ENCODE measurements around the gene FSTL4.

Gene FSTL4

GRCh38 chr5:133382661-133383579 is 229.4 kb downstream of the FSTL4 start:
- no peak for DNase-seq

GRCh38 chr5:133381571-133382365 is 230.6 kb downstream of the FSTL4 start:
- DNase-seq, result no peak

DNA sequence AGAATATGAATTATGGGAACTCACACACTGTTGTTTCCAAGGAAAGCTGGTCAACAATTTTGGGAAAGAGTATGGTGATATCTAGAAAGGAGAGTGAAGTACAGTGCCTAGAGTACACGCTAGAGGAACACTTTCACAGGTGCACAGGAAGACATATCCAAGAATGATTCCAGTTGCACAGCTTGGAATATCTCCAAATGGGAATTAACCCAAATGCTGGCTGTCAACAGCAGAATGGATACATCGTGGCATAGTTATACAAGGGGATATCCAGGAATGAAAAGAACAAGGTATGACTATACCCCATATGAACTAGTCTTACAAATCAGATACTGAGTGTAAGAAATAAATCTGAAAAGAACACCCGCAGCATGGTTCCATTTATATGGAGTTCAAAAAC is 231.3 kb downstream of the FSTL4 start:
- no peak for DNase-seq

- no peak for DNase-seq
Measured at GRCh38 chr5:133377736-133378135, 234.6 kb downstream of the FSTL4 start.

DNA sequence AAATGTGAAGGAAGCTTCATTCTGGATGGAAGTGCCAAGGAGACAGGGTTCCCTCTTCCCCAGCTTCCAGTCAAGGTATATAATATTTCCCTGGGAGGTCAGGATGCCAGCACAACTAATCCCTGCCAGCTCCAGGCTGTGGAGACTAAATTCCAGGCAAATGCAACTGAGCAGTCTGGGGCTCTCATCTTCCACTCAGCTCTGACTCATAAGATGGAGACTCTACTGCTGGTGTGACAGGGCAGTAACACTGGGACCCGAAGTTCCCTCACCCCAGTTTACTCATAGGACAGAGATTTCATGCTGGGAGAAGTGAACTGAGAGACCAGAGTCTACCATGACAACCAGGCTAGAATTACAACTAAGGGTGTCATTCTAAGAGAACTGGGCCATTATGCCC is 235.4 kb downstream of the FSTL4 start:
- DNase-seq, result no peak

DNA sequence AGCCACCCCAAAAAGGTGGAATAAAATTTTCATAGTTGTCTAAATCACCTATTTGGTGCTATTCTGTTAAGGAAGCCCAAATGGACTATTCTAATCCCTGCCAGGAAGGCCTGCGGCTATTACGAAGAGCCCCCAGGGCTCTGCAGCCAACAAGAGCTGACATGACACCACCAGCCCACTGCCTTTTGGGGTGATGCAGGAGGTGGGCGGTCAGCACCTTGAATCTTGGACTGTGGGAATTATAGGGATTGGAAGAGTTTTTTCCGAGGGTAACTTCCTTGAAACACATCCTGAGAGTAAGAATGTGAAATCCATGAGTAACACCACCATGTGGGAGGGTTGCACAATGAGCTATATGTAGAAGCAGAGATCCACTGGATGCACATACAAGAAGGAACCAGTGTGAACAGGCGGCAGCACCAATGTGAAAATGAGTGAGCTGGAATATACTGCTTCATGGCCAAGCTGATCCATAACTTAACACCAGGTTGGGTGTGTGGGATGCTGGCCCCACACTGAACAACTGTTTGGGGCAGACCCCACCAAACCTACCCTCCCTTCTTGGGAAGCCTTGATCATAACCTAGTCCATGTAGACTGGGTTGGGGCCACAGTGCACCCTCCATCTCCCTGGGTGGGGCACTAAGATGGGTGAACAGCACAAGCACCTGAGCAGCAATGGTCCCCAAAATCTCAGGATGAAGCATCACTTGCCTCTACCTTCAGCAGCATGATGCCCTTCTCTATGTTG is 239.0 kb downstream of the FSTL4 start:
- DNase-seq, result no peak

- no peak for DNase-seq
Measured at GRCh38 chr5:133372293-133372937, 239.9 kb downstream of the FSTL4 start.

GRCh38 chr5:133371371-133372155 is 240.8 kb downstream of the FSTL4 start:
- DNase-seq, result no peak

DNA sequence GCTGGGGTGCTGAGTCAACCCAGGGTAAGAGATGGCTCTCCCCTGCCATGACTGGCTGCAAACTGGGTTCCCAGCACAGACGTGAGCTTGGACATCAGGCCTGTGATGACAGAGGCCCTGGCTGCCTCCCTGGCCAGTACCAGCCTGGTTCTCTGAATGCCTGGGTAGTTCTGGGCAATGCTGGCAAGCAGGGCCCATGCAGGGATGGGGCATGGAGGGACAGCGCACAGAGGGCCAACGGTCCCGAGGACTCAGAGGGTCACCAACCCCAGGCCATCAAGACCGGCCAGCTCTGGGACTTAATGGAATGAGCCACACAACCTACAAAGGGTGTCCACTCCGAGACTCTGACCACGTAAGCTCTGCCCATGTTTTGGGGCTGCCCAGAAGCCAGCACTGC is 241.4 kb downstream of the FSTL4 start:
- no peak for DNase-seq

DNA sequence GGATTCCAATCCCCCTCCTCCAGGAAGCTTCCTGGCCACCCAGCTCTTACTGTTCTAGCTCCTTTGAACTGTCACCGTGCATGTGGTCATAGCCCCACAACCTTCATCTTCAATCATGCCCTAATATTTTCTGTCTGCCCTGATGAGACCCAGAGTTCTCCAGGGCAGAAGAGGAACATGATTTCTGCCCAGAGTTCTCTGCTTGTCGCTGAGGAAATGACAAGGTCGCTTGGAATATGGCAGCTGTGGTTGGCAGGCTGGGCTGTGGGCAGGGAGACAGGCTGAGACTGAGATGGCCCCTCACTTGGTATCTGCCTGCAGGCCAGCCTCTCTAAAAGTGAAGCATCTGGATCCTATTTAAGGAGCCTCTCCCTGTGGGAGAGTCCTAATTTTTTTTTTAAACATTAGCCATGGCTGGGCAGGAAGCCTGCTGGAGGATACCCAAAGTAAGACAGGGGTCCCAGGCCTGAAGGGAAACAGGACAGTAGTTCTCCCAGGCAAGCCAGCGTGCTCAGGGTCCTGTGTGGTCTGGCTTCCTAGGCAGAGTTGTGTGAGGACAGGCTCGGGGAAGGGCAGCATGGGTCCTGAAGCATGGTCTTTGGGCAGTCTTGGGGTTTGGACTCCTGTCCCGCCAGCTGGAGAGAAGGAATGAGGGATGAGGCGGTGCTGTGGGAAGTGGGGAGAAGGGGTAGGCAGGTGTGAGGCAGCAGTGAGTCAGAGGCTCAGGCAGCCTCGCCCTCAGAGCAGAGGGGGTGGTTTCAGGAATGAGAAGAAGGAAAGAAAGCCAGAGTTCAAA is 242.1 kb downstream of the FSTL4 start:
- DNase-seq, result no peak

DNA sequence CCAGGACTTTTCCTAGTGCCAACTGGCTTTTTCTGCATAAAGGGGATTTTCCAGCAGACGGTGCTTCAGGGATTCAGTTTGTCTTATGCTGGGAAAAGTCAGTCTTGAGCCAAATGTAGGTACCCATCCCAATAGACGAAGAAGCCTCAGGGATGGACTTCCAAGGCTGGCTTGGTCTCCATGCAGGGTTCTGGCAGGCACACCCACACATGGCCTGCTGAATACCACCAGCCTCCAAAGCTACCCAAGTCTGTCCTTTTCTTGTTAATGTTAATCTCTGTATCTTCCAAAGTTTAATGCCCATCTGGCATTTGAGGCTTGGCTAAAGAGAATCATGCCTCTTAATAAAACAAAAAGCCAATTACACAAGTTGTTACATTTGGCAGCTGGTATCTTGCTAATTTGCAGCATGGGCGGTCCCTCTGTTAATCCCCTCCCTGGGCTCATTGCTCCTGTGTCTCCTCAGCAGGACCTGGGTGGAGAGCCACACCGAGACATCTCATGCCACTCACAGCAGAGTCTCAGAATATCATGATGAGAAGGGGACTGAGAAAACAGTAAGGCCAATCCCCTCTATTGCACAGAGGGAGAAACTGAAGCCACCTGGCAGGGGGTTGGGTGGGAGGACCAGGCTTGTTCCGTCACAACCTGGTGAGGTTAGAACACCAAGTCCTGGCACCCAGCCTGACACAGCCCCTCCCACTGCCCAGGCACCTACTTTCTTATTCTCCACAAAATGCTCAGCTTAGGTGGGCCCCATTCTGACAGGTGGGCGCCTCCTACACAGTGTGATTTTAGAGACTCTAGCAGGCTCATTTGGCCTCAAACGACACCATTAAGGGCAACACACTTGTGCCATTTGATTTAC is 243.2 kb downstream of the FSTL4 start:
- no peak for DNase-seq

DNA sequence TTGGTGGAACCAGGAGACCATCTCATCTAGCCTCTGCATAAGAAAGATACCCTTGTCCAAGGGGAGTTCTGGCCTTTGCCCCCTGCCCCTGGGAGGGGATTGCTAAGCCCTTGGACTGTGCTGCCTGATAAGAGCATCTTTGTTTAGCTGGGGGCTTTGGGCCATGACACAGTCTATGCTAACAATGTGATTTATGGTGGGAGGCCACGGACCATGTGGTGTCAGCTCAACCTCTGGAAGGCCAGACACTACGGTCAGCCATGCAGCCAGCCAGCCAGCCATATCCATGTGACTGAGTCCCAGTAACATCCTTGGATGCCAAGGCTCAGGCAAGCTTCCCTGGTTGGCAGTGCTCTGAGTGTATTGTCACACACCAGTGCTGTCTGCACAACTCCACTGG is 244.4 kb downstream of the FSTL4 start:
- no peak for DNase-seq

DNA sequence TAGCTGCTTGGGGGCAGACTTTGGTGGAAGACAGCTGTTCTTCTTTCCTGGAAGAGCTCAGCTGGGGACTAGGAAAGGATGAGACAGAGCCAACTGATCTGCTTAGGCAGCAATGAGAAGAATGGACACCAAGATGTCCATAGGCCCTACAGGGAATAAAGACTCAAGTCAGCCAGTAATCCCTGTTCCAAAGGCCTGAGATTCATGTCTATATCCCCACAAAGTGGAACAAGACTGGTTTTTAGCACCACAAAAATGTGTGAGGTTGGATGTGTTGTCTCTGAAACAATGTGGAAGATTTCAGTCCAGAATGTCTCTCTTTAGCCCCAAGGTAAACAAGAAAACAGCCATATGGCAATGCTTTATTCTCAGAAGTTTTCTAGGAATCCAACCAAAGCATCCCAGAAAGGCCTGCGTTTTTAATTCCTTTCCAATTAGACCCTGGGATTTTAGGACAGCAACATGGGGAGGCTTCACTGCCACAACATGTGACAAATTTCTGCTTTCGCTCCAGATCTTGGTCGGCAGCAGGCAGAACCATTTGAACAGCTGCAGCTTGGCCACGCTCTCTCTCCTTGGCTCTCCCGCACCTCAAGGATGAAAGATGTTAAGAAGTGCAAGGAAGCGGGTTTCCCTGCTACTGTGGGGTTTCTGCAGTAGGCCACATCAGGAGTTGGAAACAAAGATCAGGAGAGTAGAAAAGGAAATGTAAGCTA is 245.1 kb downstream of the FSTL4 start:
- no peak for DNase-seq

DNA sequence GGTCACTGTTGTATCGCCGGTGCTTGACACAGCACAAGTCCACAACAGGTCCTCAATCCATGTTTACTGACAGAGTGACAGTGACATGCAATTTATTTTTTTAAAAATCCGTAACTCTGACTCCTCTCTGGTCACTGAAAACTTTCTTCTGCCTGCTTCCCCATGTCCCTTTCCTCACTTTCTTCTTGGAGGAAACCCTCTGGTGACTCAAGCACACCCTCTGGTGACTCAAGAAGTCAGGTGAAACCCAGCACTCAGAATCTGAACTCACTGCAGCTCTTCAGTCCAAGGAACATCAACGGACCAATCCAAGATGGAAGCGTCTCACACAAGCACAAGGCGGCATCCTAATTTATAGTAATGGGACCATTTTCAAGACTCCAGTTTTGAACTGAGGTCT is 245.9 kb downstream of the FSTL4 start:
- no peak for DNase-seq

- no peak for DNase-seq
Measured at GRCh38 chr5:133365738-133366137, 246.6 kb downstream of the FSTL4 start.

DNA sequence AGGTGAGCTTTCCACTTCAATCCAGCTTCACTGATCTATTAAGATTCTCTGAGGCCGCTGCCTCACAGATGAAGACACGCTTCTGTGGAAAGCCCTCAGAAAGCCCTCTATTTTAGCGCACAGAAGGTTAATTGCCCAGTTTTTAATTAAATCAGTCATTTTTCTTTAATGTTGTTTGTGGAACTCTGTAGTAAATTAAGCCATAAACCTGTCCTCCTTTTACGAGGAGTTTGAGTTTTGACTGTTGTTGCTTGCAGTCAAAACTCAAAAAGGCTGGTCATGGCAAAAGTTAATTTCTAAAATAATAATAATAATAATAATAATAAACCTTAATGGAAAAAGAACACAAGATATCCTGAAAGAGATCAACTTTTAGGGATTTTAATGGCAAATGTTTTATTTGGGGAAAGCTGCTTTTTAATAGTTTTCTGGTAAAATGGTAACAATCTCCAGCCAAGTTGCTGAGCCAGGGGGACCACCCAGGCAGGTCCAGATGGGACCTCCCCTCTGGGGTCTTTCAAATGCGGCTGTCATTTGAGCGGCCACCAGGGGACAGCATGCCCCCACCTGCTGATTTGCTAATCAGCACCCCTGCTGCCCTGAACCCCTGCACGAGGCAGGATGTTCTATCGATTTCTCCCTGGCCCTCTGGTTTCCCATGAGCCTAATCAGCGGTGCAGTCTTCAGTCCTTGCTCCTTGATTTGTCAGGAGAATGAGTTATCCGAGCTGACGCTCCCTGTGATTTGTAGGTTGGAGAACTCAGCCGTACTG is 247.2 kb downstream of the FSTL4 start:
- DNase-seq, result no peak

- DNase-seq, result no peak
Measured at GRCh38 chr5:133363807-133364587, 248.3 kb downstream of the FSTL4 start.

- no peak for DNase-seq
Measured at GRCh38 chr5:133362438-133362837, 249.9 kb downstream of the FSTL4 start.

Data from activated gamma-delta T cell treated with Interleukin-2 at 50 U/mL for 16 hours (primary cell).